HG03097 (cell line): ENCODE data around the gene LPP.

Experiments
- ATAC-seq: cut with Tn5 transposase; IDR thresholded peaks from one replicate; pipeline ENCODE4 v1.9.1; 2021; ENCODE audit not compliant: unreplicated experiment, low FRiP score

The LPP gene

GRCh38 chr3:188448813-188449212, 294.9 kb downstream of the LPP start:
- ATAC-seq, result no peak

GRCh38 chr3:188449421-188449820, 295.5 kb downstream of the LPP start:
- no peak for ATAC-seq

- ATAC-seq, result no peak
Measured at GRCh38 chr3:188452158-188452772, 298.3 kb downstream of the LPP start.

- no peak for ATAC-seq
Measured at GRCh38 chr3:188453431-188454384, 299.8 kb downstream of the LPP start.

- no peak for ATAC-seq
Measured at GRCh38 chr3:188455748-188456147, 301.8 kb downstream of the LPP start.

GRCh38 chr3:188458756-188459155, 304.8 kb downstream of the LPP start:
- ATAC-seq, result no peak

GRCh38 chr3:188465311-188465710, 311.4 kb downstream of the LPP start:
- ATAC-seq, result no peak

GRCh38 chr3:188468196-188468595, 314.2 kb downstream of the LPP start:
- no peak for ATAC-seq

GRCh38 chr3:188468662-188469061, 314.7 kb downstream of the LPP start:
- ATAC-seq, result no peak

- no peak for ATAC-seq
Measured at GRCh38 chr3:188469228-188469885, 315.4 kb downstream of the LPP start.

- ATAC-seq, result no peak
Measured at GRCh38 chr3:188470508-188471130, 316.7 kb downstream of the LPP start.

- ATAC-seq, result no peak
Measured at GRCh38 chr3:188471723-188472122, 317.8 kb downstream of the LPP start.

- ATAC-seq, result no peak
Measured at GRCh38 chr3:188472336-188472735, 318.4 kb downstream of the LPP start.

- no peak for ATAC-seq
Measured at GRCh38 chr3:188473045-188473444, 319.1 kb downstream of the LPP start.

- no peak for ATAC-seq
Measured at GRCh38 chr3:188473591-188474288, 319.8 kb downstream of the LPP start.

GRCh38 chr3:188476935-188477334, 323.0 kb downstream of the LPP start:
- no peak for ATAC-seq

- ATAC-seq, result no peak
Measured at GRCh38 chr3:188480011-188480410, 326.1 kb downstream of the LPP start.

- ATAC-seq, result no peak
Measured at GRCh38 chr3:188482929-188483328, 329.0 kb downstream of the LPP start.

- ATAC-seq, result no peak
Measured at GRCh38 chr3:188486126-188486525, 332.2 kb downstream of the LPP start.

GRCh38 chr3:188486952-188487351, 333.0 kb downstream of the LPP start:
- ATAC-seq, result no peak
